ENCODE results near the gene ZBTB3.

ZBTB3 gene

GRCh38 chr11:62719302-62719978 is 34.5 kb downstream of the ZBTB3 start:
- no peak for DNase-seq (ENCODE audit: insufficient read length, low spot score)
- no peak for FAIRE-seq
- TF ChIP-seq POLR2A (IDR thresholded peaks at IDR 0.05; ENCODE audit: low read depth, low read length) (no peak), POLR2AphosphoS5 (IDR thresholded peaks at IDR 0.05; ENCODE audit: low read depth, low read length) (no peak), PAX5 (IDR thresholded peaks at IDR 0.05; ENCODE audit: insufficient read depth, low read length, severe bottlenecking) (no peak), POU2F2 (IDR thresholded peaks at IDR 0.05; ENCODE audit: low read depth, low read length) (no peak), TAF1 (IDR thresholded peaks at IDR 0.05; ENCODE audit: low read depth, low read length) (no peak), SPI1 (IDR thresholded peaks at IDR 0.05; ENCODE audit: low read depth, low read length) (no peak)

GRCh38 chr11:62716816-62717215 is 37.1 kb downstream of the ZBTB3 start:
- FAIRE-seq (no peak), DNase-seq (ENCODE audit: insufficient read length, low spot score) (no peak)
- TF ChIP-seq POLR2A (IDR thresholded peaks at IDR 0.05; ENCODE audit: low read depth, low read length) = no peak
- no peak for TF ChIP-seq PAX5 (IDR thresholded peaks at IDR 0.05; ENCODE audit: insufficient read depth, low read length, severe bottlenecking)
- no peak for TF ChIP-seq SPI1 (IDR thresholded peaks at IDR 0.05; ENCODE audit: low read depth, low read length)
- no peak for TF ChIP-seq TAF1 (IDR thresholded peaks at IDR 0.05; ENCODE audit: low read depth, low read length)
- TF ChIP-seq POU2F2 (IDR thresholded peaks at IDR 0.05; ENCODE audit: low read depth, low read length) = no peak
- no peak for TF ChIP-seq POLR2AphosphoS5 (IDR thresholded peaks at IDR 0.05; ENCODE audit: low read depth, low read length)

- no peak for TF ChIP-seq TAF1 (IDR thresholded peaks at IDR 0.05; ENCODE audit: low read depth, low read length)
- TF ChIP-seq PAX5 (IDR thresholded peaks at IDR 0.05; ENCODE audit: insufficient read depth, low read length, severe bottlenecking) = no peak
- FAIRE-seq (no peak), DNase-seq (ENCODE audit: insufficient read length, low spot score) (no peak)
Measured at GRCh38 chr11:62716206-62716605, 37.8 kb downstream of the ZBTB3 start.

GRCh38 chr11:62715150-62716130 is 38.5 kb downstream of the ZBTB3 start:
- DNase-seq (ENCODE audit: insufficient read length, low spot score) (no peak), FAIRE-seq (no peak)
- TF ChIP-seq TAF1 (IDR thresholded peaks at IDR 0.05; ENCODE audit: low read depth, low read length) = no peak
- no peak for TF ChIP-seq PAX5 (IDR thresholded peaks at IDR 0.05; ENCODE audit: insufficient read depth, low read length, severe bottlenecking)
- TF ChIP-seq POLR2AphosphoS5 (IDR thresholded peaks at IDR 0.05; ENCODE audit: low read depth, low read length) = no peak
- no peak for TF ChIP-seq POU2F2 (IDR thresholded peaks at IDR 0.05; ENCODE audit: low read depth, low read length)
- TF ChIP-seq SPI1 (IDR thresholded peaks at IDR 0.05; ENCODE audit: low read depth, low read length) = no peak
- no peak for TF ChIP-seq POLR2A (IDR thresholded peaks at IDR 0.05; ENCODE audit: low read depth, low read length)

- no peak for DNase-seq (ENCODE audit: insufficient read length, low spot score)
- FAIRE-seq = no peak
- TF ChIP-seq PAX5 (IDR thresholded peaks at IDR 0.05; ENCODE audit: insufficient read depth, low read length, severe bottlenecking) (no peak), SPI1 (IDR thresholded peaks at IDR 0.05; ENCODE audit: low read depth, low read length) (no peak), POLR2A (IDR thresholded peaks at IDR 0.05; ENCODE audit: low read depth, low read length) (no peak), TAF1 (IDR thresholded peaks at IDR 0.05; ENCODE audit: low read depth, low read length) (no peak), POLR2AphosphoS5 (IDR thresholded peaks at IDR 0.05; ENCODE audit: low read depth, low read length) (no peak), POU2F2 (IDR thresholded peaks at IDR 0.05; ENCODE audit: low read depth, low read length) (no peak)
Measured at GRCh38 chr11:62713343-62713742, 40.6 kb downstream of the ZBTB3 start.

- FAIRE-seq (no peak), DNase-seq (ENCODE audit: insufficient read length, low spot score) (no peak)
- no peak for TF ChIP-seq SPI1 (IDR thresholded peaks at IDR 0.05; ENCODE audit: low read depth, low read length)
- TF ChIP-seq POU2F2 (IDR thresholded peaks at IDR 0.05; ENCODE audit: low read depth, low read length) = no peak
- no peak for TF ChIP-seq POLR2AphosphoS5 (IDR thresholded peaks at IDR 0.05; ENCODE audit: low read depth, low read length)
- TF ChIP-seq TAF1 (IDR thresholded peaks at IDR 0.05; ENCODE audit: low read depth, low read length) = no peak
- TF ChIP-seq POLR2A (IDR thresholded peaks at IDR 0.05; ENCODE audit: low read depth, low read length) = no peak
- TF ChIP-seq PAX5 (IDR thresholded peaks at IDR 0.05; ENCODE audit: insufficient read depth, low read length, severe bottlenecking) = no peak
Measured at GRCh38 chr11:62712861-62713260, 41.1 kb downstream of the ZBTB3 start.

GRCh38 chr11:62712276-62712812 is 41.6 kb downstream of the ZBTB3 start:
- no peak for FAIRE-seq
- TF ChIP-seq SPI1 (IDR thresholded peaks at IDR 0.05; ENCODE audit: low read depth, low read length) (no peak), POLR2AphosphoS5 (IDR thresholded peaks at IDR 0.05; ENCODE audit: low read depth, low read length) (no peak), POLR2A (IDR thresholded peaks at IDR 0.05; ENCODE audit: low read depth, low read length) (no peak), POU2F2 (IDR thresholded peaks at IDR 0.05; ENCODE audit: low read depth, low read length) (no peak), PAX5 (IDR thresholded peaks at IDR 0.05; ENCODE audit: insufficient read depth, low read length, severe bottlenecking) (no peak), TAF1 (IDR thresholded peaks at IDR 0.05; ENCODE audit: low read depth, low read length) (no peak)
- no peak for DNase-seq (ENCODE audit: insufficient read length, low spot score)

- DNase-seq (ENCODE audit: insufficient read length, low spot score) = no peak
- peak; percentile 50 for FAIRE-seq
- TF ChIP-seq PAX5 (IDR thresholded peaks at IDR 0.05; ENCODE audit: insufficient read depth, low read length, severe bottlenecking) (no peak), POLR2AphosphoS5 (IDR thresholded peaks at IDR 0.05; ENCODE audit: low read depth, low read length) (no peak), POU2F2 (IDR thresholded peaks at IDR 0.05; ENCODE audit: low read depth, low read length) (no peak), SPI1 (IDR thresholded peaks at IDR 0.05; ENCODE audit: low read depth, low read length) (no peak), POLR2A (IDR thresholded peaks at IDR 0.05; ENCODE audit: low read depth, low read length) (no peak), TAF1 (IDR thresholded peaks at IDR 0.05; ENCODE audit: low read depth, low read length) (no peak)
Measured at GRCh38 chr11:62710001-62710345, 44.0 kb downstream of the ZBTB3 start.

Data from GM12891 (cell line).